Amniotic epithelial cell (primary cell): ENCODE measurements around the gene CGNL1.
A peak's percentile ranks its signal among the peaks of the same experiment; 100 is the strongest.

ENCODE experiments used
- DNase-seq: peaks from one replicate; pipeline ENCODE4 v3.0.0-alpha.2; 2010; ENCODE audit warnings: low read depth

The CGNL1 gene

GRCh38 chr15:57500979-57501576 lies 124.8 kb downstream of the CGNL1 start:
- DNase-seq = peak; percentile 48

GRCh38 chr15:57502116-57502515 lies 125.8 kb downstream of the CGNL1 start:
- peak; percentile 32 for DNase-seq

GRCh38 chr15:57503051-57503702 lies 126.9 kb downstream of the CGNL1 start:
- DNase-seq = no peak

GRCh38 chr15:57503911-57504598 lies 127.8 kb downstream of the CGNL1 start:
- peak; percentile 59 for DNase-seq

GRCh38 chr15:57504599-57504940 lies 128.3 kb downstream of the CGNL1 start:
- no peak for DNase-seq

- no peak for DNase-seq
These were observed 128.9 kb downstream of the CGNL1 start for GRCh38 chr15:57505056-57505715.

GRCh38 chr15:57505949-57506391 lies 129.7 kb downstream of the CGNL1 start:
- DNase-seq = no peak

GRCh38 chr15:57506422-57506821 lies 130.1 kb downstream of the CGNL1 start:
- DNase-seq = no peak

GRCh38 chr15:57507111-57507510 lies 130.8 kb downstream of the CGNL1 start:
- no peak for DNase-seq

GRCh38 chr15:57509126-57509525 lies 132.8 kb downstream of the CGNL1 start:
- no peak for DNase-seq

- DNase-seq = no peak
These were observed 133.7 kb downstream of the CGNL1 start for GRCh38 chr15:57509965-57510364.

GRCh38 chr15:57510647-57511046 lies 134.3 kb downstream of the CGNL1 start:
- DNase-seq = peak; percentile 80

GRCh38 chr15:57516327-57517029 lies 140.2 kb downstream of the CGNL1 start:
- DNase-seq = no peak

GRCh38 chr15:57517030-57517671 lies 140.8 kb downstream of the CGNL1 start:
- DNase-seq = no peak

GRCh38 chr15:57518779-57519405 lies 142.6 kb downstream of the CGNL1 start:
- no peak for DNase-seq

- no peak for DNase-seq
These were observed 143.5 kb downstream of the CGNL1 start for GRCh38 chr15:57519806-57520205.

- no peak for DNase-seq
These were observed 145.2 kb downstream of the CGNL1 start for GRCh38 chr15:57521503-57521902.

GRCh38 chr15:57522148-57522547 lies 145.8 kb downstream of the CGNL1 start:
- DNase-seq = no peak

GRCh38 chr15:57525581-57525980 lies 149.3 kb downstream of the CGNL1 start:
- no peak for DNase-seq

- DNase-seq = no peak
These were observed 149.8 kb downstream of the CGNL1 start for GRCh38 chr15:57526076-57526475.

- DNase-seq = no peak
These were observed 150.3 kb downstream of the CGNL1 start for GRCh38 chr15:57526615-57527014.
